Kidney epithelial cell (primary cell): ENCODE results near the gene SRPX2. TPM values are rescaled to one million over a fixed set of nuclear protein-coding genes. Genes with fewer than 3 reads are reported as not detected.

Source experiments
- DNase-seq: peaks from one replicate; pipeline ENCODE4 v3.0.0-alpha.2; 2010; ENCODE audit warnings: low read depth
- H3K27me3 ChIP-seq: 2 replicates; pipeline ENCODE4 v1.6.0; 2011; ENCODE audit warnings: low read length; ENCODE audit not compliant: control insufficient read depth, insufficient read depth
- H3K36me3 ChIP-seq: 2 replicates; pipeline ENCODE4 v1.5.1; 2011; ENCODE audit warnings: low read length; ENCODE audit not compliant: control insufficient read depth, insufficient read depth
- H3K4me3 ChIP-seq: 2 replicates; pipeline ENCODE4 v1.5.1; 2011; ENCODE audit warnings: low read depth, mild to moderate bottlenecking, control low read depth, low read length
- CTCF ChIP-seq: IDR thresholded peaks from 2 replicates; pipeline ENCODE4 v1.5.1; 2011; ENCODE audit warnings: mild to moderate bottlenecking, moderate library complexity, low read length, control low read depth, inconsistent platforms; ENCODE audit not compliant: insufficient read depth, poor library complexity, severe bottlenecking
- total RNA-seq: library from RNA; depleted of rRNA; stranded (reverse); fragments of >200 nt; gene quantifications from 2 replicates; pipeline ENCODE4 v1.2.3, GENCODE V29; 2015

SRPX2 gene
- total RNA-seq, 1 donor from 2014 or later, result 1.4 TPM

GRCh38 chrX:100635040-100635439, 9.0 kb upstream of the SRPX2 start:
- Histone ChIP-seq H3K4me3 (no peak overlapping the region), H3K27me3 (no peaks in the 10 kb centered on the region), H3K36me3 (no peaks in the 10 kb centered on the region)
- no peak for DNase-seq
- no peak for TF ChIP-seq CTCF

- no peak for DNase-seq
- Histone ChIP-seq H3K27me3 (no peaks in the 10 kb centered on the region), H3K36me3 (no peaks in the 10 kb centered on the region), H3K4me3 (peak overlapping the region; percentile 70)
- TF ChIP-seq CTCF, result no peak
Observed at GRCh38 chrX:100635989-100636320, 8.0 kb upstream of the SRPX2 start.

GRCh38 chrX:100636321-100636991, 7.5 kb upstream of the SRPX2 start, which contains the start of gene TSPAN6:
TSS of gene TSPAN6 (minus strand) at chrX:100636806. CDS start at chrX:100636694, 112 bp downstream.
- DNase-seq, result peak; percentile 56
- H3K36me3 ChIP-seq, result no peaks in the 10 kb centered on the region
- peak within 1 kb of the TSS; percentile 70 for H3K4me3 ChIP-seq
- peak; percentile 51 for TF ChIP-seq CTCF
- no peaks in the 10 kb centered on the region for H3K27me3 ChIP-seq

GRCh38 chrX:100642290-100642689, 1.7 kb upstream of the SRPX2 start:
- Histone ChIP-seq H3K36me3 (no peaks in the 10 kb centered on the region), H3K4me3 (no peak overlapping the region), H3K27me3 (no peaks in the 10 kb centered on the region)
- no peak for DNase-seq
- TF ChIP-seq CTCF, result no peak

GRCh38 chrX:100643212-100643611, 787 bp upstream of the SRPX2 start:
- Histone ChIP-seq H3K27me3 (no peaks in the 10 kb centered on the region), H3K4me3 (no peak overlapping the region), H3K36me3 (no peaks in the 10 kb centered on the region)
- no peak for DNase-seq
- TF ChIP-seq CTCF, result no peak

GRCh38 chrX:100645106-100645505, 1.1 kb downstream of the SRPX2 start:
- DNase-seq, result no peak
- H3K36me3 ChIP-seq, result no peaks in the 10 kb centered on the region
- H3K4me3 ChIP-seq, result no peak overlapping the region
- no peak for TF ChIP-seq CTCF
- H3K27me3 ChIP-seq, result no peaks in the 10 kb centered on the region
